KG1 (cell line): ENCODE results near the gene DDR2.

Experiments
- DNase-seq: peaks from one replicate; lab custom pipeline; 2025; lab: John Stamatoyannopoulos, UW

The DDR2 gene

GRCh38 chr1:162835157-162835899 lies 203.1 kb downstream of the DDR2 start:
- DNase-seq, result no peak
